HepG2 (cell line): ENCODE results near the gene MTX1.

Experiments
- ATF6 ChIP-seq: sonication (generic); formaldehyde crosslinking; conservative IDR thresholded peaks from 2 replicates; pipeline ENCODE4 v1.4.0; 2020; ENCODE audit warnings: missing genetic modification reagents
- HCFC1 ChIP-seq: fragments of 150-350 bp; IDR thresholded peaks from 2 replicates; pipeline ENCODE4 v1.6.1; 2014; ENCODE audit warnings: low read depth, low read length
- IRF1 ChIP-seq: sonication (generic); formaldehyde crosslinking; IDR thresholded peaks from 2 replicates; pipeline ENCODE4 v1.4.0; 2020; ENCODE audit warnings: low read depth, mild to moderate bottlenecking, missing genetic modification reagents
- JUN ChIP-seq: sonication (generic); formaldehyde crosslinking; IDR thresholded peaks from 2 replicates; pipeline ENCODE4 v1.4.0; 2020; ENCODE audit warnings: mild to moderate bottlenecking, missing genetic modification reagents
- RBFOX2 ChIP-seq: fragments of 200-400 bp; formaldehyde crosslinking; IDR thresholded peaks from 2 replicates; pipeline ENCODE4 v1.6.1; 2017; ENCODE audit warnings: low read depth, mild to moderate bottlenecking, low read length
- ZNF513 ChIP-seq: sonication (generic); formaldehyde crosslinking; conservative IDR thresholded peaks from 2 replicates; pipeline ENCODE4 v1.5.0; 2020; ENCODE audit warnings: missing genetic modification reagents
- ZNF75D ChIP-seq: sonication (generic); formaldehyde crosslinking; IDR thresholded peaks from 2 replicates; pipeline ENCODE4 v1.8.1; 2023; ENCODE audit warnings: missing genetic modification reagents, mild to moderate bottlenecking, borderline replicate concordance

GRCh38 chr1:155250633-155251449, 42.3 kb downstream of the MTX1 start:
- TF ChIP-seq ATF6 (CRISPR knock-in tag) (no peak), JUN (CRISPR knock-in tag) (no peak), RBFOX2 (peak; percentile 48), ZNF513 (CRISPR knock-in tag) (no peak), HCFC1 (no peak; the same call in 1 of the 2 replicates), IRF1 (CRISPR knock-in tag) (no peak), ZNF75D (CRISPR knock-in tag) (no peak)
